HEK293 (cell line): Measurements from ENCODE around the gene ACE2.
A peak's percentile ranks its signal among the peaks of the same experiment; 100 is the strongest.

Experiments used
- CTCF ChIA-PET: fragments of 350-600 bp; formaldehyde crosslinking; extraction: SDS; loops from one replicate; lab custom pipeline; 2021; ENCODE audit warnings: antibody characterized with exemption; lab: Yijun Ruan, JAX
- POLR2A ChIA-PET: fragments of 300-600 bp; formaldehyde crosslinking; extraction: SDS; loops from one replicate; lab custom pipeline; 2020; ENCODE audit warnings: antibody characterized with exemption, inconsistent platforms; lab: Yijun Ruan, JAX
- H3K27ac ChIP-seq: fragments of 200-500 bp; sonication (Bioruptor generic); 2 replicates; pipeline ENCODE4 v1.5.1; 2014; ENCODE audit warnings: low read depth, low read length, control low read depth, inconsistent platforms; ENCODE audit errors: extremely low read depth
- H3K36me3 ChIP-seq, 2 experiments: fragments of 200-500 bp in 1 of 2; sonication (Bioruptor generic) in 1 of 2; 1 replicate in 1 of 2; 2 replicates in 1 of 2; pipeline ENCODE4 v1.5.1; 2014 to 2017; ENCODE audit warnings: inconsistent platforms in 2 of 2, low read length in 2 of 2; ENCODE audit not compliant: control insufficient read depth in 2 of 2, insufficient read depth in 1 of 2
- H3K4me1 ChIP-seq: fragments of 200-500 bp; sonication (Bioruptor generic); 2 replicates; pipeline ENCODE4 v1.5.1; 2014; ENCODE audit warnings: mild to moderate bottlenecking, low read length, inconsistent platforms; ENCODE audit not compliant: control insufficient read depth, insufficient read depth
- H3K4me3 ChIP-seq: 2 replicates; pipeline ENCODE4 v1.5.1; 2011; ENCODE audit warnings: low read depth, mild to moderate bottlenecking, control low read depth, low read length, moderate library complexity
- H3K9me3 ChIP-seq: fragments of 200-500 bp; sonication (Bioruptor generic); 2 replicates; pipeline ENCODE4 v1.5.1; 2014; ENCODE audit warnings: low read depth, low read length, inconsistent platforms; ENCODE audit not compliant: control insufficient read depth, insufficient read depth
- FEZF1 ChIP-seq: fragments of 450-650 bp; formaldehyde crosslinking; IDR thresholded peaks from 2 replicates; pipeline ENCODE4 v1.5.1; 2016; ENCODE audit warnings: missing biosample characterization, missing genetic modification characterization
- HOXD13 ChIP-seq: sonication (generic); formaldehyde crosslinking; IDR thresholded peaks from 2 replicates; pipeline ENCODE4 v1.8.0; 2022; ENCODE audit warnings: missing genetic modification reagents, borderline replicate concordance
- KLF10 ChIP-seq: fragments of 450-650 bp; IDR thresholded peaks from 2 replicates; pipeline ENCODE4 v1.5.1; 2018; ENCODE audit warnings: missing biosample characterization, mild to moderate bottlenecking, missing genetic modification characterization
- KLF8 ChIP-seq: fragments of 450-650 bp; formaldehyde crosslinking; IDR thresholded peaks from 2 replicates; pipeline ENCODE4 v1.5.1; 2016; ENCODE audit warnings: missing biosample characterization, missing genetic modification characterization
- MZF1 ChIP-seq: fragments of 450-650 bp; formaldehyde crosslinking; IDR thresholded peaks from 2 replicates; pipeline ENCODE4 v1.5.1; 2017; ENCODE audit warnings: missing biosample characterization, missing genetic modification characterization, borderline replicate concordance
- SP3 ChIP-seq: fragments of 450-650 bp; formaldehyde crosslinking; IDR thresholded peaks from 2 replicates; pipeline ENCODE4 v1.5.1; 2016; ENCODE audit warnings: missing biosample characterization, missing genetic modification characterization
- WT1 ChIP-seq: fragments of 450-650 bp; formaldehyde crosslinking; IDR thresholded peaks from 2 replicates; pipeline ENCODE4 v1.5.1; 2016; ENCODE audit warnings: missing biosample characterization, missing genetic modification characterization
- ZNF146 ChIP-seq: fragments of 450-650 bp; formaldehyde crosslinking; IDR thresholded peaks from 2 replicates; pipeline ENCODE4 v1.5.1; 2016; ENCODE audit warnings: missing biosample characterization, missing genetic modification characterization
- ZNF202 ChIP-seq: fragments of 450-650 bp; formaldehyde crosslinking; IDR thresholded peaks from 2 replicates; pipeline ENCODE4 v1.5.1; 2016; ENCODE audit warnings: missing biosample characterization, missing genetic modification characterization, borderline replicate concordance
- ZNF23 ChIP-seq: fragments of 450-650 bp; formaldehyde crosslinking; IDR thresholded peaks from 2 replicates; pipeline ENCODE4 v1.5.1; 2016; ENCODE audit warnings: missing biosample characterization, missing genetic modification characterization, borderline replicate concordance
- ZNF302 ChIP-seq: fragments of 450-650 bp; formaldehyde crosslinking; IDR thresholded peaks from 2 replicates; pipeline ENCODE4 v1.5.1; 2016; ENCODE audit warnings: missing biosample characterization, missing genetic modification characterization, low read depth
- ZNF433 ChIP-seq: fragments of 450-650 bp; formaldehyde crosslinking; IDR thresholded peaks from 2 replicates; pipeline ENCODE4 v1.5.1; 2016; ENCODE audit warnings: missing biosample characterization, missing genetic modification characterization, low read depth
- ZNF48 ChIP-seq: fragments of 450-650 bp; formaldehyde crosslinking; IDR thresholded peaks from 2 replicates; pipeline ENCODE4 v1.5.1; 2016; ENCODE audit warnings: missing biosample characterization, missing genetic modification characterization
- ZNF664 ChIP-seq: fragments of 450-650 bp; formaldehyde crosslinking; IDR thresholded peaks from 2 replicates; pipeline ENCODE4 v1.5.1; 2016; ENCODE audit warnings: missing biosample characterization, missing genetic modification characterization
- ZNF791 ChIP-seq: fragments of 450-650 bp; formaldehyde crosslinking; IDR thresholded peaks from 2 replicates; pipeline ENCODE4 v1.5.1; 2016; ENCODE audit warnings: missing biosample characterization, missing genetic modification characterization
- ZNF792 ChIP-seq: fragments of 450-650 bp; formaldehyde crosslinking; IDR thresholded peaks from 2 replicates; pipeline ENCODE4 v1.5.1; 2016; ENCODE audit warnings: missing biosample characterization, missing genetic modification characterization
- ZSCAN30 ChIP-seq: fragments of 450-650 bp; IDR thresholded peaks from 2 replicates; pipeline ENCODE4 v1.5.1; 2018; ENCODE audit warnings: missing biosample characterization, mild to moderate bottlenecking, missing genetic modification characterization, moderate library complexity
- TF ChIP-seq, protein P1 (sequence below): fragments of 450-650 bp; formaldehyde crosslinking; IDR thresholded peaks from 2 replicates; pipeline ENCODE4 v1.5.1; 2016; ENCODE audit warnings: missing biosample characterization, missing genetic modification characterization, borderline replicate concordance
- TF ChIP-seq, protein P2 (sequence below): IDR thresholded peaks from 2 replicates; pipeline ENCODE4 v1.6.1; 2011; ENCODE audit warnings: mild to moderate bottlenecking, low read depth, low read length, borderline replicate concordance
- TF ChIP-seq, protein P3 (sequence below): fragments of 450-650 bp; IDR thresholded peaks from 2 replicates; pipeline ENCODE4 v1.5.1; 2018; ENCODE audit warnings: missing biosample characterization, mild to moderate bottlenecking, missing genetic modification characterization
- TF ChIP-seq, protein P4 (sequence below): fragments of 450-650 bp; formaldehyde crosslinking; IDR thresholded peaks from 2 replicates; pipeline ENCODE4 v1.5.1; 2016; ENCODE audit warnings: missing biosample characterization, missing genetic modification characterization
- TF ChIP-seq, protein P5 (sequence below): fragments of 450-650 bp; formaldehyde crosslinking; IDR thresholded peaks from 2 replicates; pipeline ENCODE4 v1.5.1; 2016; ENCODE audit warnings: missing biosample characterization, missing genetic modification characterization

The ACE2 gene

DNA sequence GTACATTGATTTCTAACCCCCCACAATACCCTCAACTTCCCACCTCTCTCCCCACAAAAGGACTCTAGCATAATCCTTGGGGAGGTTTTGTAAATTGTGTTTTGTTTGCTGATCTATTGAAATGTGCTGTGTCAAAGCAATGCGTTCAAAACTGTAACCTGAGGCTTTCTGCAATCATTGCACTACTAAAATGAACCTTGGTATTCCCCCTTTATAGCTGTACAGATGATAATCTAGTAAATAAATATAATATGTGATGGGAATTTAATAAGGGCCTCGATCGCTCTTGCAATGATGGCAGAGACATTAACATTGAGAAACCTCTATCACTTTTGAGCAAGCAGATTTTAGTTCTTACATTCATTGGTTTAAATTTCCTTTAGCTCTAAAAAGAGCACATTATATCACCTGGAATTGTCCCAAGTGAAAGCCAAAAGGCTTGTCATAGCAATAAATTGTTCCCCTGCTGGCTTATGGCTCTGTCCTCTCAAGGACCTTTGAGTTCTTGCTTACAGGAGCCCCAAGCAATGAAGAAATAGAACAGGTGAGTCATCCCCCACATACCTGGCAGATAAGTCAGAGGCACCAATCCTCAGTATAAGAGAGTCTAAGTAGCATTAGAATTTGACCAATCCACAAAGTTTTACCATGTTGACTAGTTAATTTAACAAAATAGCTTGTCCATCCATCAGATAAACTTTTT is 18.4 kb upstream of the ACE2 start (continued):
- TF ChIP-seq, protein P1, sequence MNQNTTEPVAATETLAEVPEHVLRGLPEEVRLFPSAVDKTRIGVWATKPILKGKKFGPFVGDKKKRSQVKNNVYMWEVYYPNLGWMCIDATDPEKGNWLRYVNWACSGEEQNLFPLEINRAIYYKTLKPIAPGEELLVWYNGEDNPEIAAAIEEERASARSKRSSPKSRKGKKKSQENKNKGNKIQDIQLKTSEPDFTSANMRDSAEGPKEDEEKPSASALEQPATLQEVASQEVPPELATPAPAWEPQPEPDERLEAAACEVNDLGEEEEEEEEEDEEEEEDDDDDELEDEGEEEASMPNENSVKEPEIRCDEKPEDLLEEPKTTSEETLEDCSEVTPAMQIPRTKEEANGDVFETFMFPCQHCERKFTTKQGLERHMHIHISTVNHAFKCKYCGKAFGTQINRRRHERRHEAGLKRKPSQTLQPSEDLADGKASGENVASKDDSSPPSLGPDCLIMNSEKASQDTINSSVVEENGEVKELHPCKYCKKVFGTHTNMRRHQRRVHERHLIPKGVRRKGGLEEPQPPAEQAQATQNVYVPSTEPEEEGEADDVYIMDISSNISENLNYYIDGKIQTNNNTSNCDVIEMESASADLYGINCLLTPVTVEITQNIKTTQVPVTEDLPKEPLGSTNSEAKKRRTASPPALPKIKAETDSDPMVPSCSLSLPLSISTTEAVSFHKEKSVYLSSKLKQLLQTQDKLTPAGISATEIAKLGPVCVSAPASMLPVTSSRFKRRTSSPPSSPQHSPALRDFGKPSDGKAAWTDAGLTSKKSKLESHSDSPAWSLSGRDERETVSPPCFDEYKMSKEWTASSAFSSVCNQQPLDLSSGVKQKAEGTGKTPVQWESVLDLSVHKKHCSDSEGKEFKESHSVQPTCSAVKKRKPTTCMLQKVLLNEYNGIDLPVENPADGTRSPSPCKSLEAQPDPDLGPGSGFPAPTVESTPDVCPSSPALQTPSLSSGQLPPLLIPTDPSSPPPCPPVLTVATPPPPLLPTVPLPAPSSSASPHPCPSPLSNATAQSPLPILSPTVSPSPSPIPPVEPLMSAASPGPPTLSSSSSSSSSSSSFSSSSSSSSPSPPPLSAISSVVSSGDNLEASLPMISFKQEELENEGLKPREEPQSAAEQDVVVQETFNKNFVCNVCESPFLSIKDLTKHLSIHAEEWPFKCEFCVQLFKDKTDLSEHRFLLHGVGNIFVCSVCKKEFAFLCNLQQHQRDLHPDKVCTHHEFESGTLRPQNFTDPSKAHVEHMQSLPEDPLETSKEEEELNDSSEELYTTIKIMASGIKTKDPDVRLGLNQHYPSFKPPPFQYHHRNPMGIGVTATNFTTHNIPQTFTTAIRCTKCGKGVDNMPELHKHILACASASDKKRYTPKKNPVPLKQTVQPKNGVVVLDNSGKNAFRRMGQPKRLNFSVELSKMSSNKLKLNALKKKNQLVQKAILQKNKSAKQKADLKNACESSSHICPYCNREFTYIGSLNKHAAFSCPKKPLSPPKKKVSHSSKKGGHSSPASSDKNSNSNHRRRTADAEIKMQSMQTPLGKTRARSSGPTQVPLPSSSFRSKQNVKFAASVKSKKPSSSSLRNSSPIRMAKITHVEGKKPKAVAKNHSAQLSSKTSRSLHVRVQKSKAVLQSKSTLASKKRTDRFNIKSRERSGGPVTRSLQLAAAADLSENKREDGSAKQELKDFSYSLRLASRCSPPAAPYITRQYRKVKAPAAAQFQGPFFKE (tag by site-specific recombination) = no peak
- no peak for TF ChIP-seq ZNF433 (tag by site-specific recombination)
- TF ChIP-seq SP3 (tag by site-specific recombination) = no peak
- no peak for TF ChIP-seq ZNF664 (tag by site-specific recombination)
- no peak for TF ChIP-seq ZNF202
- TF ChIP-seq FEZF1 (tag by site-specific recombination) = 0 out of 2 replicates have a peak, but pooled peaks have one; percentile 12
- TF ChIP-seq, protein P2, sequence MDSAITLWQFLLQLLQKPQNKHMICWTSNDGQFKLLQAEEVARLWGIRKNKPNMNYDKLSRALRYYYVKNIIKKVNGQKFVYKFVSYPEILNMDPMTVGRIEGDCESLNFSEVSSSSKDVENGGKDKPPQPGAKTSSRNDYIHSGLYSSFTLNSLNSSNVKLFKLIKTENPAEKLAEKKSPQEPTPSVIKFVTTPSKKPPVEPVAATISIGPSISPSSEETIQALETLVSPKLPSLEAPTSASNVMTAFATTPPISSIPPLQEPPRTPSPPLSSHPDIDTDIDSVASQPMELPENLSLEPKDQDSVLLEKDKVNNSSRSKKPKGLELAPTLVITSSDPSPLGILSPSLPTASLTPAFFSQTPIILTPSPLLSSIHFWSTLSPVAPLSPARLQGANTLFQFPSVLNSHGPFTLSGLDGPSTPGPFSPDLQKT = no peak
- TF ChIP-seq KLF8 (tag by site-specific recombination) = 0 out of 2 replicates have a peak, but pooled peaks have one; percentile 15
- TF ChIP-seq ZNF23 (tag by site-specific recombination) = no peak
- no peak for TF ChIP-seq HOXD13 (CRISPR knock-in tag)
- TF ChIP-seq ZNF791 (tag by site-specific recombination) = no peak

DNA sequence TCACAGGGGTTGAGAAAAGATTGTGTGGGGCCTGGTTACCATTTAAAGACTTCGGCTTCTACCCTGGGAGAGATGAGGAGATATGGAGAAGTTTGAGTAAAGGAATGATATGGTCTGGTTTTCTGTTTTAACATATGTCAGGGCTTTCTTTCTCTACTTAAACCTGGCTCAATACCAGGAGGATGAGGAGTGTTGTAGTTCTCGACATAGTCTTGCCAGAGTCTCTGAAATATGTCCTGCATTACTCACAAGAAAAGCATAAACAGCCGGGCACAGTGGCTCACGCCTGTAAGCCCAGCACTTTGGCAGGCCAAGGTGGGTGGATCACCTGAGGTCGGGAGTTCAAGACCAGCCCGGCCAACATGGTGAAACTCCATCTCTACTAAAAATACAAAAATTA is 16.4 kb upstream of the ACE2 start:
- no peaks in the 10 kb centered on the region for H3K36me3 ChIP-seq
- H3K27ac ChIP-seq = no peak overlapping the region
- CTCF ChIA-PET = no interaction called here
- no peak overlapping the region for H3K4me3 ChIP-seq
- 0 out of 2 replicates have a peak, but pooled peaks cover 2% of the 10 kb centered on the region for H3K4me1 ChIP-seq
- POLR2A ChIA-PET = no interaction called here
- no peaks in the 10 kb centered on the region for H3K9me3 ChIP-seq
- TF ChIP-seq ZSCAN30 = no peak
- no peak for TF ChIP-seq KLF10 (tag by site-specific recombination)
- no peak for TF ChIP-seq ZNF48 (tag by site-specific recombination)
- TF ChIP-seq ZNF792 (tag by site-specific recombination) = no peak
- no peak for TF ChIP-seq ZNF302 (tag by site-specific recombination)
- TF ChIP-seq, protein P2 = no peak
- TF ChIP-seq, protein P3, sequence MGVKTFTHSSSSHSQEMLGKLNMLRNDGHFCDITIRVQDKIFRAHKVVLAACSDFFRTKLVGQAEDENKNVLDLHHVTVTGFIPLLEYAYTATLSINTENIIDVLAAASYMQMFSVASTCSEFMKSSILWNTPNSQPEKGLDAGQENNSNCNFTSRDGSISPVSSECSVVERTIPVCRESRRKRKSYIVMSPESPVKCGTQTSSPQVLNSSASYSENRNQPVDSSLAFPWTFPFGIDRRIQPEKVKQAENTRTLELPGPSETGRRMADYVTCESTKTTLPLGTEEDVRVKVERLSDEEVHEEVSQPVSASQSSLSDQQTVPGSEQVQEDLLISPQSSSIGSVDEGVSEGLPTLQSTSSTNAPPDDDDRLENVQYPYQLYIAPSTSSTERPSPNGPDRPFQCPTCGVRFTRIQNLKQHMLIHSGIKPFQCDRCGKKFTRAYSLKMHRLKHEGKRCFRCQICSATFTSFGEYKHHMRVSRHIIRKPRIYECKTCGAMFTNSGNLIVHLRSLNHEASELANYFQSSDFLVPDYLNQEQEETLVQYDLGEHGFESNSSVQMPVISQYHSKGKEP (tag by site-specific recombination) = no peak
- TF ChIP-seq MZF1 (tag by site-specific recombination) = no peak
- TF ChIP-seq, protein P4, sequence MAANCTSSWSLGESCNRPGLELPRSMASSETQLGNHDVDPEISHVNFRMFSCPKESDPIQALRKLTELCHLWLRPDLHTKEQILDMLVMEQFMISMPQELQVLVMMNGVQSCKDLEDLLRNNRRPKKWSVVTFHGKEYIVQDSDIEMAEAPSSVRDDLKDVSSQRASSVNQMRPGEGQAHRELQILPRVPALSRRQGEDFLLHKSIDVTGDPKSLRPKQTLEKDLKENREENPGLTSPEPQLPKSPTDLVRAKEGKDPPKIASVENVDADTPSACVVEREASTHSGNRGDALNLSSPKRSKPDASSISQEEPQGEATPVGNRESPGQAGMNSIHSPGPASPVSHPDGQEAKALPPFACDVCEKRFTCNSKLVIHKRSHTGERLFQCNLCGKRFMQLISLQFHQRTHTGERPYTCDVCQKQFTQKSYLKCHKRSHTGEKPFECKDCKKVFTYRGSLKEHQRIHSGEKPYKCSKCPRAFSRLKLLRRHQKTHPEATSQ (tag by site-specific recombination) = no peak
- TF ChIP-seq, protein P5, sequence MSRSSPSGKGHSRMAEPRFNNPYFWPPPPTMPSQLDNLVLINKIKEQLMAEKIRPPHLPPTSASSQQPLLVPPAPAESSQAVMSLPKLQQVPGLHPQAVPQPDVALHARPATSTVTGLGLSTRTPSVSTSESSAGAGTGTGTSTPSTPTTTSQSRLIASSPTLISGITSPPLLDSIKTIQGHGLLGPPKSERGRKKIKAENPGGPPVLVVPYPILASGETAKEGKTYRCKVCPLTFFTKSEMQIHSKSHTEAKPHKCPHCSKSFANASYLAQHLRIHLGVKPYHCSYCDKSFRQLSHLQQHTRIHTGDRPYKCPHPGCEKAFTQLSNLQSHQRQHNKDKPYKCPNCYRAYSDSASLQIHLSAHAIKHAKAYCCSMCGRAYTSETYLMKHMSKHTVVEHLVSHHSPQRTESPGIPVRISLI (tag by site-specific recombination) = no peak
- TF ChIP-seq WT1 (tag by site-specific recombination) = no peak
- no peak for TF ChIP-seq ZNF146 (tag by site-specific recombination)
